Erythroblast (primary cell): ENCODE measurements around the gene SCARF2.

Experiments used
- GATA1 ChIP-seq: IDR thresholded peaks from 2 replicates; pipeline ENCODE4 v1.6.1; 2011; ENCODE audit warnings: low read depth, mild to moderate bottlenecking, control low read depth, low read length, moderate library complexity
- POLR2A ChIP-seq: IDR thresholded peaks from 2 replicates; pipeline ENCODE4 v1.6.1; 2011; ENCODE audit warnings: mild to moderate bottlenecking, low read length

GRCh38 chr22:20432244-20432686, 5.4 kb downstream of the SCARF2 start:
- TF ChIP-seq POLR2A (no peak), GATA1 (no peak)
